HG02763 (cell line): Measurements from ENCODE around the gene ARMC2.
"Not testable (repeated sequence)": the region's sequence is repeated elsewhere in the genome, so short reads cannot be mapped to it uniquely, and the experiment has no call there.

Experiments used
- ATAC-seq: cut with Tn5 transposase; IDR thresholded peaks from one replicate; pipeline ENCODE4 v1.9.1; 2021; ENCODE audit warnings: mild to moderate bottlenecking, moderate library complexity; ENCODE audit not compliant: unreplicated experiment

ARMC2 gene, protein sequence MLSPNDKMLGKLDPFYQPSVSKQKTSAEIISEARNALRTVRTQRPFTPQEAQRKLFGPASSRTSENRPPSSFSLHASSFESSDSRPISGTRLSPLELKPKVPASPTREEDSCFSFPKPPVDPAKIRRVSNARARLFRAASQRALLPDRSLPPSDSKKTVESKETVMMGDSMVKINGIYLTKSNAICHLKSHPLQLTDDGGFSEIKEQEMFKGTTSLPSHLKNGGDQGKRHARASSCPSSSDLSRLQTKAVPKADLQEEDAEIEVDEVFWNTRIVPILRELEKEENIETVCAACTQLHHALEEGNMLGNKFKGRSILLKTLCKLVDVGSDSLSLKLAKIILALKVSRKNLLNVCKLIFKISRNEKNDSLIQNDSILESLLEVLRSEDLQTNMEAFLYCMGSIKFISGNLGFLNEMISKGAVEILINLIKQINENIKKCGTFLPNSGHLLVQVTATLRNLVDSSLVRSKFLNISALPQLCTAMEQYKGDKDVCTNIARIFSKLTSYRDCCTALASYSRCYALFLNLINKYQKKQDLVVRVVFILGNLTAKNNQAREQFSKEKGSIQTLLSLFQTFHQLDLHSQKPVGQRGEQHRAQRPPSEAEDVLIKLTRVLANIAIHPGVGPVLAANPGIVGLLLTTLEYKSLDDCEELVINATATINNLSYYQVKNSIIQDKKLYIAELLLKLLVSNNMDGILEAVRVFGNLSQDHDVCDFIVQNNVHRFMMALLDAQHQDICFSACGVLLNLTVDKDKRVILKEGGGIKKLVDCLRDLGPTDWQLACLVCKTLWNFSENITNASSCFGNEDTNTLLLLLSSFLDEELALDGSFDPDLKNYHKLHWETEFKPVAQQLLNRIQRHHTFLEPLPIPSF

DNA sequence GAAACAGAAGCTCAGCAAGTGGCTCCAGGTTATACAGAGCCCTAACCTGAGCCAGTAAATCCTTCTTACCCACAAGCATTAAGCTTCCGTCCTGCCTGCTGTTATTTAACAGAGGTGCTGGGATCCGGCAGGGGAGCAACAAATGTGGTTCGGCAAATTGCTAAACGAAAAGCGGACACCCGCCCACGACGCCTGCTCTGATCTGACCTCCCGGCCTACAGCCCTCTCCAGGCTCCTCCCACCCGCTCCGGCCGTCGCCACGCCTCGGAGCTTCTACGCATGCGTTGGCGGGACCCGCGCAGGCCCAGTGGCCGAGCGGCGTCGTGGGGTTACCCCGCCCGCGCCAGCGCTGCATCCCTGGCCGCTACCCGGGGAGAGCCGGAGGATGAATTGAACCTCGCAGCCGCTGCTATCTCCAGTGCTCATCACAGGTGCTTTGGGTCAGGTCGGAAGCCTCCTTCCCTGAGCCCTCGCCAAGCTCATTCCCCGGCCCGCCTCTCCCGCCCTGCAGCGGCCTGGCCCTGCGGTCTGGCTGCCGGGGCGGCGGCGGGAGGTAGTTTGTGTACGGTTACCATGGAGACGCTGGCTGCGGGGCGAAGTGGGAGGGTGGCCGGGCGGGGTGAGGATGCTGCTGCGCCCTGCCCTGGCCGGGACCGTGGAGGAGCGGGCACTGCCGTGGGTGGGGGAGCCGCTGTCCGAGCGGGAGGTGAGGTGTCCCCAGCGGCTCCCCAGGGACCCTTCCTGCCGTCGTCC, at the start of gene ARMC2:
Gene ARMC2, plus strand, starts transcription at position 307 of the 753 bp plus-strand sequence. CDS start 5,846 bp downstream, outside the sequence.
- peak; percentile 98 for ATAC-seq

DNA sequence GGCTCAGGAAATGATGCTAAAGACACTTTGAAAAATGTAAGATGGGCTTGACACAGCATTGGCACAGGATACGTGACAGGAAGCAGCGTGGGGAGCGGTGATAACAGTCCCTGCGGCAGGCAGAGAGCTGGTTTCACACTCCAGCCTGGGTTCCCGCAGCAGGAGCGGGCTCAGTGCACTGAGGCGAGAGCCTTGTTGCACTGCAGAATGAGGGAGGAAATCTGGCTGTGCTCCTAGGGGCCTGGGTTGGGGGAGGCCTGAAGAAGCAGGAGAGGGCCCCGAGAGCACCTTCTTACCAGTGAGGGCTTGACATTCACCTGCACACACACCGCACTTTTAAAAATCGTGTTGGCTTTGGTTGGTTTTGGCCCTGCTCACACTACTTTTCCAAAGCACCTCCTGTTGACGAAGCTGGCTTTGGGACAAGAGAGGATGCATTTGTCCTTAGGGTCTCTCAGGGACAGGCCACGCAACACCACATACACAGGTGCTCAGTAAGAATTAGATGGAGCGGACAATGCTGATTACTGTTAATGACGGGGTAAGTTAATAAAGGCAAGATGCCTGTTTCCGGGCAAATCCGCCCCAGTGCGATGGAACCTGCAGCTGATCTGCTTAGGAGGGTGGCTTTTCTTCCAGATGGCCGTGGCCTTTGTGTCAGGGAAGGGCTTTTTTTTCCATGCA, 49.4 kb upstream of the ARMC2 start:
- no peak for ATAC-seq

DNA sequence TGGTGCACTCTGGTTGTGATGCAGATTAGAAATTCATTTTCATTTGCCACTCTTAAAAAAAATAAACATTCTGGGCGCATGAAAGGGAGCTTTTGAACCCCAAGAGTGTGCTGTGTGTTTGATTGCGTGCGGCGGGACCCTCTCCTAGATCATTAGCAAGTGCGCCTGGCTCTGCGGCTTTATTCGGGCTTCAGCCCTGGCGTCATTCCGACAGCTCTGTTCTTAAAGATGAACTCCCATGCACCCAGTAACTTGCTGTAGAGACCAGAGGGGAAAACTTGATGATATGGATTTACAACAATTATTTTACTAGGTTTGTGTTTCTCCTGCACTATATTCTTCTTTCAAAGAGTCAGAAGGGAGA, 48.9 kb upstream of the ARMC2 start:
- no peak for ATAC-seq

DNA sequence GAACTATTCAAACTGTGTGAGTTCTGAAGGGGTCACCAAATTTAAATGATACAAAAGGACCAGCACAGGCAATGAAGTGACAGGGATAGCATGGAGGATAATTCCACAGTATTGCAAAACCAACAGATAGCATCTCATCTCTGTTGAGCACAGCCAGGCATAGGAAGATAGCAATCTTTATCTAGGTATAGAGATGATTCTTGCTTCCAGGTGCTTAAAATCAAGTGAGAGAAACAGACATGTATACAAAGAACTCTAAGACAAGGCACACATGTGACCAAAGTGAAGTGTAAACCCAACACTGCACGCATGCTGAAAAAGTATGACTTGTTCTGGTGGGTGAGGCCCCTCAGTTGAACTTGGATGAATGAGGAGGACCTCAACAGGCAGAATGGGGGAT, 48.4 kb upstream of the ARMC2 start:
- no peak for ATAC-seq

DNA sequence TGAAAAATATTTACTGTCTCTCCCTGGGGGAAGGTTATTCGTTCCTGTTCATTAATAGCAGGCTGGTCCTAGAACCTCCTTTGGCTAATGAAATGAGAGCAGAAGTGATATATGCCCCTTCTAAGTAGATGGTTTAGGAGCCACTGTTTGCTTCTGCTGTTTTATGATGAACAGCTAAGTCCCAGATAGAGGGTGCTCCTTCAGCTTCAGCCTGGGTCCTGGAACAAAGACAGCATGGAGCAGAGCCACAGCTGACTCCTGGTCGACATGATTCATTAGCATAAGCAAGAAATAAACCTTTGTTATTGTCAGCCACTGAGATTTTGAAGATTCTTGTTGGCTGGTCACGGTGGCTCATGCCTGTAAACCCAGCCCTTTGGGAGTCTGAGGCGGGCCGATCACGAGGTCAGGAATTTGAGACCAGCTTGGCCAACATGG, 47.8 kb upstream of the ARMC2 start:
- ATAC-seq, result no peak

DNA sequence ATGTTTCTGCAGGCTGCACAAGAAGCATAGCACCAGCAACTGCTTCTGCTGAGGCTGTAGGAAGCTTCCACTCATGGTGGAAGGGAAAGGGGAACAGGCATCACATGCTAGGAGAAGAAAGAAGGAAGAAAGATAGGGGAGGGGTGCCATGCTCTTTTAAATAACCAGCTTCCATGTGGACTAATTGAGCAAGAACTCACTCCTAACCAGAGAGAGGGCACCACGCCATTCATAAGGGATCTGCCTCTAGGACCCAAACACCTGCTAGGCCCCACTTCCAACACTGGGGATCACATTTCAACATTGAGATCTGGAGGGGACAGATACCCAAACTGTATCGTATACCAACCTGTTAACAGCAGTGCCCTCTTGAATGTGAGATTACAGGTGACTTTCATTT, 46.9 kb upstream of the ARMC2 start:
- ATAC-seq, result no peak

DNA sequence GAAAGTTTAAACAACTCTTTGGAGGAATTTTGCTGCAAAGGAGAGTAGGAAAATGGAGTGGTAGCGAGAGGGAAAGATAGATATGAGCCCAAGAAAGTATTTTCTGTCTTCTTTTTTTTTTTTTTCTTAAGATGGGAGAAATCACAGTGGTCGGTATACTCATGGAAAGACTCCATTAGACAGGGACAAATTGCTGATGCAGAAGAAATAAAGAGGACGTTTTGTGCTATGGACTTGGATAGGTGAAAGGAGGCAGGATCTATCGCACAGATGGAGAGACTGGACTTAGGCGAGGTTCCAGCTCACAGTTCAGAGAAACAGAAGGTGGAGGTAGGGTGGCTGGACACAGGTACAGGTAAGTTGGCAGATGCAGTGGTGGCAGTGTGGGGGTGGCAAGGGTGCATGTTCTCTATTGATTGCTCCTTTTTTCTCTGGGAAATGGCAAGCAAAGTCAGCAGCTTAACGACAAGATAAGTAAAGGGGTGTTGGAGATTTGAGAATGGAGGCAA, 44.2 kb upstream of the ARMC2 start:
- ATAC-seq, result no peak

DNA sequence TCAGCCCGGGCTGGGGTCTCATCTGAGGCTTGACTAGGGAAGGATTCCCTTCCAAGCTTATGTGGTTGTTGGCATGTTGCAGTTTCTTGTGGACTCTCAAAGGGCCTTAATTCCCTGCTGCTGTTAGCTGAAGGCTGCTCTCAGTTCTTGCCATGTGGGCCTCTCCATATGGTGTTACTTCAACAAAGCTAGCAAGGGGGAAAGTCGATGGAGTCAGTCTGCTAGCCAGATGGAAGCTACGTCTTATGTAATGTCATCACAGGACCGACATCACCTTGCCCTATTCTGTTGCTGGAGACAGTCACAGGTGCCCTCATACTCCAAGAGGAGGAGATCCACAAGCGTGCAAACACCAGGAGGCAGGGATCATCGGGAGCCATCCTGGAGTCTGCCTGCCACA, 43.3 kb upstream of the ARMC2 start:
- no peak for ATAC-seq

DNA sequence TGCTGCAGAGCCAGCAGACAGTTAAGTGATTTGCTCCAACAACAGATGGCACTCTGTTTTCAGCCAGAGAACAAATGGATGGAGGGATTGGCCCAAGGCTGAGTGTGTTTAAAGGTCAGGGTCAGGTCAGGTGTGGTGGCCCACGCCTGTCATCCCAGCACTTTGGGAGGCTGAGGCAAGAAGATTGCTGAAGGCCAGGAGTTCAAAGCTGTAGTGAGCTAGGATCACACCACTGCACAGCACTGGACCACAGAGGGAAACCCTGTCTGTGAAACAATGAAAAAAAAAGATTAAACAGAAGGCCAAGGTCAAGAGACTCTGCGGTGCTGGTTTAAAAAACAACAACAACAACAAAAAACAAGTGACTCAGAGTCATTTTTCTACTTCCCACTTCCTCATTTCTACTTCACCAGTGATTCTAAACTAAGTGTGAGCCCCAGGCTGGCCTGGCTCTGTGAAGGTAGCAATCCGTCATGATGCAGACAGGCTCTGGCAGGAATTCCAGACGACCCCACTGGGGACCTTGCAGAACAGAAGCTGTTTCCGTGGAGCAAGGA, 42.5 kb upstream of the ARMC2 start:
- peak; percentile 81 for ATAC-seq

DNA sequence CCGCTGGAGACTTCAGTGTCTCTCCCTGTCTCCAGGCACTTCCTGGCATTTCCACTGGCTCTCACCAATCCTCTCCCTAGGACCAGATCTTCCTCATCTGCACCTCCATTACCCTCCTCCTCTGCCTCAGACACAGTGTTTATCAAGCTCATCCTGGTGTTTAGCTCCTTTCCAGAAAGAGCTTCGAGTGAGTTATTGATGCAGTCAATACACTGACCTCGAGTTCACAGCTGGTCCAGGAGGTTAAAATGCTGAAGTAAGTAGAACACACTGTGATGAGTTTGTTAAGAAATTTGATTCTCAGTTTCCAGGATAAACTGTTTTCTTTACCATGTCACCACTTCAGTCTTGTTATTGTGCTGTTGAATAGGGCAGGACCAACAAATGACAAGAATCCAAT, 42.1 kb upstream of the ARMC2 start:
- ATAC-seq, result peak; percentile 7

DNA sequence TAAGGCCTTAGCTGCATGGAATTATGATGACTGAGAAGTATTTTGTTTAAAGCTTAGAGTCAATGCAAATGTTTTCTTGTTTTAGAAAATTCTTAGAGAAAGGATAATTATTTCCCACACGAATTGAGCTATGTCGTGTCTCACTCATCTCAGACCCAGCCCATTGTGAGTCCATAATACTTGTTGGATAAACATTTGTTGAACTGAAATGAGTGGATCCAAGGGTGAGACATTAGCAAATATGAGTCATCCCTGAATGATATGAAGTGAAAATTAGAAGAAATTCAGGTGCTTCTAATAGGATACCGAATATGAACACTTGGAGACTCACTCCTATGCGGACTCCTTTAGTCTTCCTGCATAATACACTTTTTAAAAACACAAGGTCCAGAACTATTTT, 41.6 kb upstream of the ARMC2 start:
- no peak for ATAC-seq

DNA sequence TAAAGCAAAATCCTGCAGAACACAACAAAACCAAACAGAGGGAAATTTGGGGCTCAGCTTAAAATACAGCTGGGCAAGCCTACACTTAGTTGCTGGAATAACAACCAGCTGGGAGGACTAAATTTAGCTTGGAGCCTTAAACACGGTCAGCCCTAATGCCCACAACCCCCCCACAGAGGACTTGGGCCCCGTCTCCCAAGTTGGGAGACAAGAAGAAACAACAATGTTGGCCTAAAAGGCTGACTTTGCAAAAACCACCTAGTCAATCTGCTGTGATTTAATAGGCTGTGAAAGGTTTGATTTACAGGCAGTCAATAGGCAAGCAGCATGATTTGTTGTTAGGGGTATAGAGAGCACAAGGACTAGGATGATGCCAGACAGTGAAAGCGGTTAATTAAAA, 40.3 kb upstream of the ARMC2 start:
- no peak for ATAC-seq

DNA sequence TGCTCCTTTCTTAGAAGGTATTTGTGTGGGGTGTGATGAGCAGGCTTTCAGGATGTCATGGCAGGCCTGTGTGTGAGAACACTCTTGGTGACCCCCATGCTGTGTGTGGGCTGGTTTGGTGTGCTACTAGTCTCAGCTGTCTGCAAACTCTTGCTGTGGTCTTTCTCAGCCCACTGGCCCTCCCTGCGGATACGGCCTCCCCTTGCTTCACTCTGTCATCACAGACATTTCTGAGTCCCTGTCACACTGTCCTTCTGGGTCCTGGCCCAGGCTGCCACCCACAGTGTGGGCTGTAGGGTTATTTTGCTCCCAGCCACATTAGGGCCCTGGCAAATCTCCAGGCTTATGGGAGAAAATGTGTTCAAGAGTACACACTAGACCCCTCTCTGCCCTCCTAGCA, 39.0 kb upstream of the ARMC2 start:
- no peak for ATAC-seq

DNA sequence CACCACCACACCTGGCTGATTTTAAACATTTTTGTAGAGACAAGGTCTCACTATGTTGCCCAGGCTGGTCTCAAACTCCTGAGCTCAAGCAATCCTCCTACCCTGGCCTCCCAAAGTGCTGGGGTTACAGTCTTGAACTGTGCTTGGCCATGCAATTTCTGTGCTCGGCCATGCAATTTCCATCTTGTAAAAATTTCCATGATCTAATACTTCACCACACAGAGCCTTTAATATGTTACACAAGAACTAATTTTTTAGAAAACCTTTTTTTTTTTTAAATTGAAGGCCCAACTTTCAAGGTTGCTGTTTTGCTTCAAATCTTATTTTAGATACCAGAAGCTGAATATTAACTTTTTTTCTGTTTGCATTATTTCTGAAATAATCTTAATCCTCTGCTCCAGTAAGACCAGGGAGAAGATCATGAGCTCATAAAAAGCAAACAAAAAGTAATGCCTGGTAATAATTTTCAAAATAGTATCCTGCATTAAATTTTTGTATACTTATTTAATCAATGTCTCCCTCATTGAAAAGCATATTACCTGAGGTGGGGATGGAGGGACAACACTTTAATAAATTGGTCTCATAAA, 38.1 kb upstream of the ARMC2 start:
- no peak for ATAC-seq

DNA sequence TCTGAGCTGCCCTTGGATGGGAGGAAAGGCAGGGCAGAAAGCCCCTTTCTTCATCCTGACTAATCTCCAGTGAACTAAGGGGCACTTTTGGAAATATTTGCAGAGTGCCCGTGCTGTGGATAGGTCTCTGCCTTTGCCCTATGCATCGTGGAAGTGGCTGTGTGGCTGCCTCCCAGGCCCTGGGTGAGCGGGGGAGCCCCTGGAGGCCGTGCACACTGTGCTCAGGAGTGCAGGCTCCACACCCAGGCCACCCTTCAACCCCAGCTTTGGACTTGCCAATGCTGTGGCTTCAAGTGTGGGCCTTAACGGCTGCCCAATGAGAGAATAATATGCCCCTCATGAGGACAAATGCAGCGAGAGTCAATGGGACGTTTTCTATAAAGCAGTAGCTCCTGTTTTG, 36.7 kb upstream of the ARMC2 start:
- ATAC-seq, result no peak

DNA sequence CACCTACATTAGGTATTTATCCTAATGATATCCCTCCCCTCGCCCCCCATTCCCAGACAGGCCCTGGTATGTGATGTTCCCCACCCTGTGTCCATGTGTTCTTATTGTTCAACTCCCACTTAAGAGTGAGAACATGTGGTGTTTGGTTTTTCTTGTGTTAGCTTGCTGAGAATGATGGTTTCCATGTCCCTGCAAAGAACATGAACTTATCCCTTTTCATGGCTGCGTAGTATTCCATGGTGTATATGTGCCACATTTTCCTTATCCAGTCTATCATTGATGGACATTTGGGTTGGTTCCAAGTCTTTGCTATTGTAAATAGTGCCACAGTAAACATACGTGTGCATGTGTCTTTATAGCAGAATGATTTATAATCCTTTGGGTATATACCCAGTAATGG, 35.0 kb upstream of the ARMC2 start:
- not testable (repeated sequence) for ATAC-seq

DNA sequence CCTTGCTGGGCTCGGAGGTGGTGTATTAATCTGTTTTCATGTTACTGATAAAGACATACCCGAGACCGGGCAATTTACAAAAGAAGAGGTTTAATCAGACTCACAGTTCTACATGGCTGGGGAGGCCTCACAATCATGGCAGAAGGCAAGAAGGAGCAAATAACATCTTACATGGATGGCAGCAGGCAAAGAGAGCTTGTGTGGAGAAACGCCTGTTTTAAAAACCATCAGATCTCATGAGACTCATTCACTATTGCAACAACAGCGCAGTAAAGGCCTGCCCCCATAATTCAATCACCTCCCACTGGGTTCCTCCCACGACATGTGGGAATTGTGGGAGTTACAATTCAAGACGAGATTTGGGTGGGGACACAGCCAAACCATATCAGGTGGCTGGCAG, 30.9 kb upstream of the ARMC2 start:
- ATAC-seq, result not testable (repeated sequence)

DNA sequence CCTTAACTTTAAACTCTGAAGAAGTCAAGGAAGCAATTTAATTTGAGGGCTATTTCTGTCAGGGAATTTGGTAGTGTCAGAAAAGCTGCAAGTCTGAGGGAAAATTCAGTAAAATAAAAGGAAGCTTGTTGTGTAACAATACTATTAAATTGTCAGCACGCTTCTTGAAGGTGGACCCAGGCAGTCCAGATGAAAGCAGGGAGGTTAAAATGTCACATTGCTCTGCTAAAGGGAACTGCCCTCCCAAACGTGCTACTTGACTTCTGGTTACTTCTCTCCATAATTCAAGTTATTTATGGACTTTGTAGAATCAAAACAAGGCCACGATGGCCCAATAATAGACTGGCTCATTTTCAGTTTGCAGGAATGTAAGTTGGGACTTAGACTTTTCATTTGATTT, 28.2 kb upstream of the ARMC2 start:
- ATAC-seq, result no peak

DNA sequence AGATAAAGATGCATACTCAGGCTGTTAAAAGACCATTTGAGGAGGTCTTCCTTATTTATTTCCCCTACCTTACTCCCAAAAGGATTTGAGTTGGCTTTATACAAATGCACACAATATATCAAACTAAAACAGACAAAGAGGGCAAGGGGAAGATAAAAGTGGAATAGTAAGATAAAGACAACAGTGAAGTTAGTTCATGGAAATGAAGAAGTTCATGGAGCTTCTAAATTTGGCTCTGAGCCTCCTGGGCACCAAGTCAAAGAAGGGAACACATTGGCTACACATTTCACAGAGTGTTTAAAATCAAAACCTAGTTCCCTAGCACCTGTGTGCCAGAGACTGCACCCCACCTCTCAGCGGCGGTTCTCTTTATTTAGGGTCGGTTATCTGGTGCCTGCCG, 25.8 kb upstream of the ARMC2 start:
- ATAC-seq, result no peak

DNA sequence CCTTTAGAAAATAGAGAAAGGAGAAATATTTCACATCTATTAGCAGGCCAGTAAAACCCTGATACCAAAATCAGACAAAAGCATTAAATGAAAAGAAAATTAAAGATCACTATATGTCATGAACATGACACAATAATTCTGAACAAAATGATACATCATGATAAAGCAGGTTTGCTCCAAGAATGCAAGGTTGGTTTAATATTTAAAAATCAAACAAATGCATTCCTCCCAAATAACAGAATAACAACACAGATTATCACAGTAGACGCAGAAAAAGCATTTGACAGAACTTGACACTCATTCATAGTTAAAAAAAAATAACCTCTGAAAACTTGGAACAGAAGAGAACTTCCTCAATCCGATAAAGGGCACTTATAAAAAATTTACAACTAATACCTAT, 22.9 kb upstream of the ARMC2 start:
- ATAC-seq, result no peak
